Ectodermal cell (in vitro differentiated cells): ENCODE measurements around the gene WIPF1.

ENCODE experiments used
- H3K27ac ChIP-seq: 2 replicates; pipeline ENCODE4 v1.7.0; 2013; ENCODE audit warnings: mild to moderate bottlenecking, low read depth, low read length; ENCODE audit not compliant: insufficient read depth, poor library complexity, severe bottlenecking
- H3K27me3 ChIP-seq: 2 replicates; pipeline ENCODE4 v1.7.0; 2013; ENCODE audit warnings: mild to moderate bottlenecking, low read length; ENCODE audit not compliant: insufficient read depth, control insufficient read depth, poor library complexity, severe bottlenecking
- H3K36me3 ChIP-seq: one replicate; pipeline ENCODE4 v1.7.0; 2013; ENCODE audit warnings: low read length; ENCODE audit not compliant: control insufficient read depth, insufficient read depth
- H3K4me1 ChIP-seq: one replicate; pipeline ENCODE4 v1.7.0; 2013; ENCODE audit warnings: low read length; ENCODE audit not compliant: control insufficient read depth, insufficient read depth
- H3K4me3 ChIP-seq: 2 replicates; pipeline ENCODE4 v1.7.0; 2013; ENCODE audit warnings: low read depth, low read length, control low read depth; ENCODE audit not compliant: insufficient read depth
- H3K9me3 ChIP-seq: 2 replicates; pipeline ENCODE4 v1.7.0; 2013; ENCODE audit warnings: mild to moderate bottlenecking, low read length, moderate library complexity; ENCODE audit not compliant: control insufficient read depth
- WGBS, 2 experiments: methylation state at CpG; one replicate each; pipeline ENCODE4 v1.1.7; 2013; ENCODE audit warnings: missing lambda C conversion rate in 2 of 2; 5-methylcytosine and 5-hydroxymethylcytosine counted together

The WIPF1 gene

DNA sequence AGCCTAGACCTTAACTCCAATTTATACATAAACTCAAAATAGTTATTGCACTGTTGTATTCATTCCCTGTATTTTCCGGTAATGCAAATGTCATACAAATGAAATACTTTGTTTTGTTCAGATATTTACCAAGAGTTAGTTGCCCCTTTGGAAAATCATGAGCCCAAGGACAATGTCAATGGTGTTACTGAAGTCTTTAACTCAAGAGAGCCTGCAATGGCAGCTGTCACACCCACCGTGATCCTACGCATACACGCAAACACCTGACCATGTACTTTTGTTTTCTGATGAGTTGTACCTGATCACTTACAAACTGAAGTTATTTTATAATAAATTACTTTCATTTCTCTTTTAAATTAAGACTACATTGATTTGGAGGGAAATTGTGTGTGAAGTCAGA lies 11.7 kb upstream of the WIPF1 start:
- H3K4me3 ChIP-seq, result no peak overlapping the region
- 97% methylated on average over 3 to 4 of the region's 4 CpGs for WGBS, 2 experiments
- no peak overlapping the region for H3K27ac ChIP-seq
- H3K36me3 ChIP-seq, result no peaks in the 10 kb centered on the region
- no peaks in the 10 kb centered on the region for H3K9me3 ChIP-seq
- H3K27me3 ChIP-seq, result no peaks in the 10 kb centered on the region
- H3K4me1 ChIP-seq, result no peaks in the 10 kb centered on the region

DNA sequence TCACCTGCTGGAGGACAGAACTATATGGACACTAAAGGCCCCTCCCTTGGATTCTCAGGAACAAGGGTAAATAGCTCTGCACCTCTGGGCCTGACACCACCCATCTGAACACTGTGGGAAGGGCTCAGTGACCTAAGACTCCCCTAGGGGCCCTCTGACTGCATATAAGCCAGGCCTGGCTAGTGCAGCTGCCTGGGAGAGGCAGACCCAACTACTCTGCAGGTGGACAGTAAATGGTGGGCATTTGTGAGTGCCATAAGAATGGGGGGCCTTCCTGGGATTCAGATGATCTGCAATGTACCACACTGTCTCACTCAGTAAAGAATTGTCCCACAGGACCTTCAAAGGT lies 11.2 kb upstream of the WIPF1 start:
- Histone ChIP-seq H3K27ac (no peak overlapping the region), H3K27me3 (no peaks in the 10 kb centered on the region), H3K4me3 (no peak overlapping the region), H3K36me3 (no peaks in the 10 kb centered on the region), H3K9me3 (no peaks in the 10 kb centered on the region), H3K4me1 (no peaks in the 10 kb centered on the region)

- H3K4me3 ChIP-seq, result no peak overlapping the region
- no peaks in the 10 kb centered on the region for H3K4me1 ChIP-seq
- no peaks in the 10 kb centered on the region for H3K36me3 ChIP-seq
- 87 to 90% methylated on average over 5 of the region's 5 CpGs for WGBS, 2 experiments
- H3K27ac ChIP-seq, result no peak overlapping the region
- H3K9me3 ChIP-seq, result no peaks in the 10 kb centered on the region
- no peaks in the 10 kb centered on the region for H3K27me3 ChIP-seq
These were observed 10.6 kb upstream of the WIPF1 start for GRCh38 chr2:174607989-174608865.

DNA sequence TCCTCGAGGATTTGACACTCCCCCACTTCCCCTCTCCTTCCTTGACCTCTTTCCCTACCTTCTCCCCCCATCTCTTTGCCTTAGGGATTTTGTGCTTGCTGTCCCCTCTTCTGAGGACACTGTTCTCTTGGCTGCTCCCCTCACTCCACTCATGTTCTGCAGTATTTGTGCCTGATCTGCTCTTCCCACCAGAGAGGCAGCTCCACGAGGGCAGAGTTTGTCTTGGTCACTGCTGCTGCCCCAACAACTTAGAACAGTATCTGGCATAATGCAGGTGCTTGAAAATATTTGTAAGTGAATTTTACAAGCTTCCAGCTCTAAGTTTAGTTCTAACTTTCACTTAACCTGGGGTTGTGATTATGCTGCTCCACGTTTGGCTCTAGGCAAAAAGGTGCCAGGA lies 10.0 kb upstream of the WIPF1 start:
- no peak overlapping the region for H3K4me3 ChIP-seq
- no peak overlapping the region for H3K27ac ChIP-seq
- H3K27me3 ChIP-seq, result no peaks in the 10 kb centered on the region
- 85 to 87% methylated on average over 3 of the region's 3 CpGs for WGBS, 2 experiments
- no peaks in the 10 kb centered on the region for H3K9me3 ChIP-seq
- no peaks in the 10 kb centered on the region for H3K4me1 ChIP-seq
- H3K36me3 ChIP-seq, result no peaks in the 10 kb centered on the region

- H3K9me3 ChIP-seq, result no peaks in the 10 kb centered on the region
- no peaks in the 10 kb centered on the region for H3K4me1 ChIP-seq
- WGBS, 2 experiments, result 90 to 95% methylated on average over 3 of the region's 3 CpGs
- no peaks in the 10 kb centered on the region for H3K36me3 ChIP-seq
- no peak overlapping the region for H3K4me3 ChIP-seq
- no peak overlapping the region for H3K27ac ChIP-seq
- no peaks in the 10 kb centered on the region for H3K27me3 ChIP-seq
These were observed 8.7 kb upstream of the WIPF1 start for GRCh38 chr2:174606336-174606735.

GRCh38 chr2:174605687-174606086 lies 8.1 kb upstream of the WIPF1 start:
- Histone ChIP-seq H3K27me3 (no peaks in the 10 kb centered on the region), H3K4me1 (no peaks in the 10 kb centered on the region), H3K9me3 (no peaks in the 10 kb centered on the region), H3K4me3 (no peak overlapping the region), H3K27ac (no peak overlapping the region), H3K36me3 (no peaks in the 10 kb centered on the region)

GRCh38 chr2:174603280-174603679 lies 5.7 kb upstream of the WIPF1 start:
- Histone ChIP-seq H3K9me3 (no peaks in the 10 kb centered on the region), H3K4me1 (no peaks in the 10 kb centered on the region), H3K27me3 (no peaks in the 10 kb centered on the region), H3K27ac (no peak overlapping the region), H3K36me3 (no peaks in the 10 kb centered on the region), H3K4me3 (no peak overlapping the region)
- 71 to 81% methylated on average over 3 of the region's 3 CpGs for WGBS, 2 experiments

GRCh38 chr2:174602745-174603144 lies 5.1 kb upstream of the WIPF1 start:
- no peaks in the 10 kb centered on the region for H3K4me1 ChIP-seq
- H3K9me3 ChIP-seq, result no peaks in the 10 kb centered on the region
- WGBS, 2 experiments, result 90 to 96% methylated on average over 3 of the region's 3 CpGs
- H3K36me3 ChIP-seq, result no peaks in the 10 kb centered on the region
- no peak overlapping the region for H3K4me3 ChIP-seq
- no peak overlapping the region for H3K27ac ChIP-seq
- H3K27me3 ChIP-seq, result no peaks in the 10 kb centered on the region

GRCh38 chr2:174600349-174600748 lies 2.7 kb upstream of the WIPF1 start:
- H3K4me3 ChIP-seq, result no peak overlapping the region
- no peaks in the 10 kb centered on the region for H3K9me3 ChIP-seq
- no peak overlapping the region for H3K27ac ChIP-seq
- H3K27me3 ChIP-seq, result no peaks in the 10 kb centered on the region
- H3K36me3 ChIP-seq, result no peaks in the 10 kb centered on the region
- WGBS, 2 experiments, result 95 to 97% methylated on average over 4 of the region's 4 CpGs
- no peaks in the 10 kb centered on the region for H3K4me1 ChIP-seq

GRCh38 chr2:174599310-174599921 lies 1.8 kb upstream of the WIPF1 start:
- Histone ChIP-seq H3K9me3 (no peaks in the 10 kb centered on the region), H3K4me3 (no peak overlapping the region), H3K27ac (no peak overlapping the region), H3K27me3 (no peaks in the 10 kb centered on the region), H3K36me3 (no peaks in the 10 kb centered on the region), H3K4me1 (no peaks in the 10 kb centered on the region)
- WGBS, 2 experiments, result 92 to 95% methylated on average over 6 of the region's 6 CpGs
